GM18867 (cell line): ENCODE data around the gene NBPF6.
"Not testable (repeated sequence)": the region's sequence is repeated elsewhere in the genome, so short reads cannot be mapped to it uniquely, and the experiment has no call there.

Experiments used
- ATAC-seq: cut with Tn5 transposase; IDR thresholded peaks from one replicate; pipeline ENCODE4 v1.9.1; 2021; ENCODE audit warnings: mild to moderate bottlenecking, moderate library complexity; ENCODE audit not compliant: unreplicated experiment

The NBPF6 gene

GRCh38 chr1:108495008-108495407, 44.9 kb downstream of the NBPF6 start:
- ATAC-seq: not testable (repeated sequence)

GRCh38 chr1:108496856-108497255, 46.7 kb downstream of the NBPF6 start:
- not testable (repeated sequence) for ATAC-seq

- no peak for ATAC-seq
These were observed 52.0 kb downstream of the NBPF6 start for GRCh38 chr1:108502138-108502537.

DNA sequence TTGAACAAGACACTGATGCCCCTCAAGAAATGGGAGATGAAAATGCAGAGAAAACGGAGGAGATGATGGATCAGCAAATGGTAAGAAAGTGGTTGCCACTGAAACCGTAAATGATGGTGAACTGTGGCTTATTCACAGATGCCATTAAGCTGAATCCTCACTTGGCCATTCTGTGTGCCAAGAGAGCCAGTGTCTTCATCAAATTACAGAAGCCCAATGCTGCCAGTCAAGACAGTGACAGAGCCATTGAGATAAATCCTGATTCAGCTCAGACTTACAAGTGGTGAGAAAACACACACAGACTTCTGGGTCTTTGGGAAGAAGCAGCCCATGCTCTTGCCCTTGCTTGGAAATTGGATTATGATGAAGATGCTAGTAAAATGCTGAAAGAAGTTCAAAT, 52.5 kb downstream of the NBPF6 start:
- ATAC-seq: no peak

GRCh38 chr1:108503062-108503733, 53.1 kb downstream of the NBPF6 start:
- no peak for ATAC-seq

DNA sequence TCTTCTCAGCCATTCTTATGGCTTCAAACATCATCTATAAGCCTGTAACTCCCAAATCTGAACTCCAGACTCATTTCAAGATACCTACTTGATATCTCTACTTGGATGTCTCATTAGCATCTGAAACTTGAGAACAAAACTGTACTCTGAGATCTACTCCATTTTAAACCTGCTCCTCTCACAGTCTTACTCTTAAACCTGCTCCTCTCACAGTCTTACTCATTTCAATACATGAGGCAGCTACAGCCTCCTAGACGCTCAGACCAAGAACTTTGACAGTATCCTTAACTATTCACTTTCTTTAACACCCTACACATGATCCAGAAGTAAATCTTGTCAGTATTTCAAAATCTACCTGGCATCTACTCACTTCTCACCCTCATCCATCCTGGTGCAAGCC, 54.3 kb downstream of the NBPF6 start:
- ATAC-seq: no peak

- ATAC-seq: no peak
These were observed 55.6 kb downstream of the NBPF6 start for GRCh38 chr1:108505763-108506070.

DNA sequence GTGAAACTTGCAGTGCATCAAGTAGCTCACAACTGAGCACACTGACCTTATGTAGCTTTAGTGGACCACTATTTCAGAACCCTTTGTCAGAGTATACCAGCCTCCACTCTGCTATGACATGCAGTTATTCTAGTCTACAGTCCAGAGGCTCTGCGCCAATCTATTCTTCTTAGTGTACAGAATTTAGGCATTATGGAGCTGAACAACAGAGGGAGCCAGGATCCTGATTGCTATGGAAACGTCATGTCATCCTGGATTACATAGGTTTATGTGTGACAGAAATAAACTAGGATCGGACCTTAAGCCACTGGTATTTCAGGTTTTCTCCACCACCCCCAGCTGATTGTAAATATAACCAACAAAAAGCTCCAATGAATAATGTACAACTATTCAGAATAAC, 61.6 kb downstream of the NBPF6 start:
- no peak for ATAC-seq

- ATAC-seq: peak; percentile 73
These were observed 62.3 kb downstream of the NBPF6 start for GRCh38 chr1:108512239-108513043.

DNA sequence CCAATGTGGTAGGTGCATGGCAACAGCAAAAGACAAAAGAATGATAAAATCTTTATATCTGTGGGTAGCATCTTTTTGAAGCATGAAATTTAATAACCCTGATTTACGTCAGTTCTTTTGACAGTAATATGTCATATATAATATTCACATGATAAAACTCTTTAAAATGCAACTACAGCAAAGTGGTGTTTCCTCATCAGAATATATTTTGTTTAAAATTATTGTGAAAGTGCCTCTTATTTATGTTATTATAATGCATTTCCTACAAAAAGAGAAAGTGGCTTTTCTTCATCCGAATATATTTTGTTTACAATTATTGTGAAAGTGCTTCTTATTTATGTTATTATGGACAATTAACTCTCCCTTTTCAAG, 62.9 kb downstream of the NBPF6 start:
- no peak for ATAC-seq

- not testable (repeated sequence) for ATAC-seq
These were observed 63.8 kb downstream of the NBPF6 start for GRCh38 chr1:108513914-108514313.

DNA sequence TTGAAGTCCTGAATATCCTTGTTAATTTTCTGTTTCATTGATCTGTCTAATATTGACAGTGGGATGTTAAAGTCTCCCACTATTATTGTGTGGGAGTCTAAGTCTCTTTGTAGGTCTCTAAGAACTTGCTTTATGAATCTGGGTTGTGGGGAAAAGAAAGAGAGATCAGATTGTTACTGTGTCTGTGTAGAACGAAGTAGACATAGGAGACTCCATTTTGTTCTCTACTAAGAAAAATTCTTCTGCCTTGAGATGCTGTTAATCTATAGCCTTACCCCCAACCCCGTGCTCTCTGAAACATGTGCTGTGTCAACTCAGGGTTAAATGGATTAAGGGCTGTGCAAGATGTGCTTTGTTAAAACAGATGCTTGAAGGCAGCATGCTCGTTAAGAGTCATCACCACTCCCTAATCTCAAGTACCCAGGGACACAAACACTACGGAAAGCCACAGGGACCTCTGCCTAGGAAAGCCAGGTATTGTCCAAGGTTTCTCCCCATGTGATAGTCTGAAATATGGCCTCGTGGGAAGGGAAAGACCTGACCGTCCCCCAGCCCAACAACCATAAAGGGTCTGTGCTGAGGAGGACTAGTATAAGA, 67.3 kb downstream of the NBPF6 start:
- not testable (repeated sequence) for ATAC-seq
